Coronary artery (tissue), 2 donors: ENCODE results near the gene ELOA2.
"Not testable (repeated sequence)": the region's sequence is repeated elsewhere in the genome, so short reads cannot be mapped to it uniquely, and the experiment has no call there.

Experiments
- DNase-seq: peaks from one replicate; pipeline ENCODE4 v3.0.0-alpha.2; 2017; ENCODE audit warnings: low spot score
- H3K27ac ChIP-seq, 2 donors: fragments of 200-600 bp; sonication (generic); one replicate each; pipeline ENCODE4 v1.5.1; 2016 to 2019
- H3K4me3 ChIP-seq: fragments of 200-600 bp; sonication (generic); 2 replicates; pipeline ENCODE4 v1.5.1; 2016; ENCODE audit warnings: mild to moderate bottlenecking, moderate library complexity
- TF ChIP-seq, protein P1 (sequence below): fragments of 200-600 bp; sonication (generic); IDR thresholded peaks from one replicate; pipeline ENCODE4 v1.5.1; 2019; ENCODE audit warnings: antibody characterized with exemption

Gene ELOA2

GRCh38 chr18:47032945-47033344, 2.5 kb downstream of the ELOA2 start:
- Histone ChIP-seq H3K27ac (no peak overlapping the region), H3K4me3 (no peak overlapping the region)
- no peak for DNase-seq
- TF ChIP-seq, protein P1, sequence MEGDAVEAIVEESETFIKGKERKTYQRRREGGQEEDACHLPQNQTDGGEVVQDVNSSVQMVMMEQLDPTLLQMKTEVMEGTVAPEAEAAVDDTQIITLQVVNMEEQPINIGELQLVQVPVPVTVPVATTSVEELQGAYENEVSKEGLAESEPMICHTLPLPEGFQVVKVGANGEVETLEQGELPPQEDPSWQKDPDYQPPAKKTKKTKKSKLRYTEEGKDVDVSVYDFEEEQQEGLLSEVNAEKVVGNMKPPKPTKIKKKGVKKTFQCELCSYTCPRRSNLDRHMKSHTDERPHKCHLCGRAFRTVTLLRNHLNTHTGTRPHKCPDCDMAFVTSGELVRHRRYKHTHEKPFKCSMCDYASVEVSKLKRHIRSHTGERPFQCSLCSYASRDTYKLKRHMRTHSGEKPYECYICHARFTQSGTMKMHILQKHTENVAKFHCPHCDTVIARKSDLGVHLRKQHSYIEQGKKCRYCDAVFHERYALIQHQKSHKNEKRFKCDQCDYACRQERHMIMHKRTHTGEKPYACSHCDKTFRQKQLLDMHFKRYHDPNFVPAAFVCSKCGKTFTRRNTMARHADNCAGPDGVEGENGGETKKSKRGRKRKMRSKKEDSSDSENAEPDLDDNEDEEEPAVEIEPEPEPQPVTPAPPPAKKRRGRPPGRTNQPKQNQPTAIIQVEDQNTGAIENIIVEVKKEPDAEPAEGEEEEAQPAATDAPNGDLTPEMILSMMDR, result no peak

DNA sequence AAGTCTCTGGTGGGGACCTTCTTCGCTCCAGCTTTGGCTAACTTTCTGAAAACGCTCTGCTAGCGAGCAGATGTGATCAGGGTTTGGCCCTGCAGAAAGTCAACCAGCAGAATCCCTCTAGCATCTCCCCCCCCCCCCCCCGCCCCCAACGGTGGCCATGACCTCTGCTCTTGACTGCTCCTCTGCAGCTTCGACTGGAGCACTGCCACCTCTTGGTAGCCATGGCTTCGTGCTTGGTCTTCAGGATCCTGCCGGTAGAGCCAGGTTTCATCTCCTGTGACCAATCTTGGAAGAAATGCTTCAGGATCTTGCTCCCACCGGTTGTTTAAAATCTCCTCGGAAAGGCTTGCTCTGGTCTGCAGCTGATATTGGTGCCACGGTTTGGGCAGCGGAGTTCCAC, 4.5 kb downstream of the ELOA2 start:
- H3K27ac ChIP-seq, DNase-seq: not testable (repeated sequence)

GRCh38 chr18:47029684-47030353, 5.6 kb downstream of the ELOA2 start:
- not testable (repeated sequence) for H3K4me3 ChIP-seq, H3K27ac ChIP-seq, DNase-seq

More for the DNA sequence above, 4.5 kb downstream of the ELOA2 start:
- H3K4me3 ChIP-seq, result not testable (repeated sequence)

DNA sequence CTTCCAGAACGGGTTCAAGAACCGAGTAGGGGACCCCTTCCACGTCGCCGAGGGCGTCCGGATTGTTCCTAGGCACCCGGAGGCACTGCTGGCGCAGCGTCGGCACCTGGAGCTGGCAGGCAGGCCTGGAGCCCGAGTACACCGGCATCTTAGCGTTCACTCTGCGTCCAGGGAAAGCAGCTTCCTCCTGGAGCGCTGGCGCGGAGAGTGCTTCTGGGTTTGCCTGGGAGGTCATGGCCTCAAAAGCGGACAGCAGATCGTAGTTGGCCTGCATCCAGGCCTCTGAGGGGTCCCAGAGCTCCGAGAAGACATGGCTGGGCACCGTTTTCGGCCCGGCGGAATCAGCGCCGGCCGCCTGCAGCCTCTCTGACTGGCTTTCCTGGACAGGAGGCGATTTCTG, 6.7 kb downstream of the ELOA2 start:
- not testable (repeated sequence) for DNase-seq, H3K4me3 ChIP-seq, H3K27ac ChIP-seq

DNA sequence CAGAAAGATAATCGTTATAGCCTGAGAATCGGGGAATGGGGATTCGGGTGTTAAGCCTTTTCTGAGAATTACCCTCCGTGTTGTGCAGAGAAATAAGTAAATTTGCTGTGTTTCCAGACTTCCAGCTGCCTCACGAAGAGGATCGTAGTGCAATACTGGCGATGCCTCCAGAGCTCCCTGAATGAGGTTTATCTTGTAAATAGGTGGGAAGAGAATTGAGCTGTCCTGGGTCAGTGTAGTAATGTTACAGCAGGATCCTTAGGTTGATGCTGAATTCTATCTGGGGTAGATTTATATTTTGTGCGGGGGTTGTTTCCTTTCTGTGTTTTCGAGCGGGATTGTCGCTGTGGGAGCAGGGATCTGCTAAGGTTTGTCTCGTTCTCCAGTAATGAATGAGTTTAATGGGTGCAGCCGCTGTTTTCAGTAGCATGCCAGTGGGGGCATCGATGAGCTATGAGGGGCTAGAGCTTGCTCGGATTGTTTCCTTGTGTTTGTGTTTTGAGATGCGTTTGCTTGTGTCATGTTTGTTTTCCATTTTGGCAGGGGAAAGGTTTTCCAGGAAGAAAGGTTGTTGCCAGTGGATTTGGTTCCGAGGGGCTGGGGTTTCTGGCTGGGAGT, 9.8 kb downstream of the ELOA2 start:
- not testable (repeated sequence) for H3K4me3 ChIP-seq, H3K27ac ChIP-seq, DNase-seq

GRCh38 chr18:47023769-47024465, 11.5 kb downstream of the ELOA2 start:
- not testable (repeated sequence) for DNase-seq, H3K27ac ChIP-seq, H3K4me3 ChIP-seq

DNA sequence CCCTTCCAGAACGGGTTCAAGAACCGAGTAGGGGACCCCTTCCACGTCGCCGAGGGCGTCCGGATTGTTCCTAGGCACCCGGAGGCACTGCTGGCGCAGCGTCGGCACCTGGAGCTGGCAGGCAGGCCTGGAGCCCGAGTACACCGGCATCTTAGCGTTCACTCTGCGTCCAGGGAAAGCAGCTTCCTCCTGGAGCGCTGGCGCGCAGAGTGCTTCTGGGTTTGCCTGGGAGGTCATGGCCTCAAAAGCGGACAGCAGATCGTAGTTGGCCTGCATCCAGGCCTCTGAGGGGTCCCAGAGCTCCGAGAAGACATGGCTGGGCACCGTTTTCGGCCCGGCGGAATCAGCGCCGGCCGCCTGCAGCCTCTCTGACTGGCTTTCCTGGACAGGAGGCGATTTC, 12.6 kb downstream of the ELOA2 start:
- not testable (repeated sequence) for DNase-seq, H3K27ac ChIP-seq, H3K4me3 ChIP-seq

DNA sequence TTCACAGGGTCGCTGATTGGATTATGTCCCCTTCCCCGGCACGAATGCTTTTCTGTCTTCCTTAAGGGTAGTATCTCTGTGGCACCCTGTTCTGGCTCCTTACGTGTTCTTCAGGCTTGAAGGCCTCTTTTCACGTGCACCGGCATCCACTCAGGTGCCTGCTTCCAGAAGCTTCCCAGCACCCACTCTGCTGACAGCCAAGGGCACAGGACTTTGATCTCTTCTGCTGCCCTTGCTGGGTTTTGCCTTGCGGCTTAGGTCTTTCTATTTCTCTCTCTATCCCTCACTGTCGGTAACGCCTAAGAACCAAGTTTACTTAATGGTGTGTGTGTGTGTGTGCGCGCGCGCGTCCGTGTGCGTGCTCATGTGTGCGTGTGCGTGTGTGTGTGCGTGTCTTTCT, 14.7 kb downstream of the ELOA2 start:
- DNase-seq, H3K27ac ChIP-seq, H3K4me3 ChIP-seq: not testable (repeated sequence)

GRCh38 chr18:47019870-47020269, 15.6 kb downstream of the ELOA2 start:
- not testable (repeated sequence) for H3K4me3 ChIP-seq, H3K27ac ChIP-seq, DNase-seq
